OCI-LY3 (cell line): ENCODE results near the gene ZC3H18.

ENCODE experiments used
- H2AFZ ChIP-seq: fragments of 200-600, 300-600 bp; shearing (Covaris generic); 2 replicates; pipeline ENCODE4 v1.6.0; 2014; ENCODE audit warnings: antibody characterized with exemption, low read depth, low read length
- H3K27ac ChIP-seq: fragments of 200-600, 300-600 bp; sonication (generic); 2 replicates; pipeline ENCODE4 v1.5.1; 2014; ENCODE audit warnings: mild to moderate bottlenecking, low read length, moderate library complexity, mixed read lengths
- H3K27me3 ChIP-seq: fragments of 200-600, 300-600 bp; sonication (generic); 2 replicates; pipeline ENCODE4 v1.6.1; 2014; ENCODE audit warnings: low read depth, low read length, mixed read lengths
- H3K36me3 ChIP-seq: fragments of 200-600, 300-600 bp; sonication (generic); replicated peaks from 2 replicates; pipeline ENCODE3; 2014; ENCODE audit warnings: low read depth, low read length, mixed read lengths
- H3K4me1 ChIP-seq: fragments of 300-600, 200-600 bp; sonication (generic); 2 replicates; pipeline ENCODE4 v1.6.1; 2014; ENCODE audit warnings: low read length, mixed read lengths
- H3K4me2 ChIP-seq: fragments of 200-600, 300-600 bp; sonication (generic); 2 replicates; pipeline ENCODE4 v1.6.1; 2014; ENCODE audit warnings: low read length, mixed read lengths
- H3K4me3 ChIP-seq: fragments of 300-600, 200-600 bp; sonication (generic); 2 replicates; pipeline ENCODE4 v1.5.1; 2014; ENCODE audit warnings: antibody characterized with exemption, mild to moderate bottlenecking, low read length, moderate library complexity
- H3K79me2 ChIP-seq: fragments of 300-600, 200-600 bp; shearing (Covaris generic); 2 replicates; pipeline ENCODE4 v1.6.1; 2014; ENCODE audit warnings: mild to moderate bottlenecking, low read length, mixed read lengths
- H3K9ac ChIP-seq: fragments of 300-600, 200-600 bp; shearing (Covaris generic); 2 replicates; pipeline ENCODE4 v1.6.0; 2014; ENCODE audit warnings: mild to moderate bottlenecking, low read length, moderate library complexity
- H3K9me3 ChIP-seq: fragments of 200-600, 300-600 bp; shearing (Covaris generic); 2 replicates; pipeline ENCODE4 v1.6.1; 2014; ENCODE audit warnings: low read length, mixed read lengths; ENCODE audit not compliant: insufficient read depth
- H4K20me1 ChIP-seq: fragments of 200-600, 300-600 bp; sonication (generic); 2 replicates; pipeline ENCODE4 v1.6.1; 2016; ENCODE audit warnings: low read length, mixed read lengths; ENCODE audit not compliant: insufficient read depth
- CTCF ChIP-seq: fragments of 200-600, 300-600 bp; sonication (generic); IDR thresholded peaks from 2 replicates; pipeline ENCODE4 v1.5.1; 2014; ENCODE audit warnings: antibody characterized with exemption, low read length, low read depth
- EZH2phosphoT487 ChIP-seq: fragments of 200-600 bp; shearing (Covaris generic); IDR thresholded peaks from 2 replicates; pipeline ENCODE4 v1.6.1; 2018; ENCODE audit warnings: antibody characterized with exemption, mixed run types, low read depth

The ZC3H18 gene

GRCh38 chr16:88524274-88524972 is 45.8 kb upstream of the ZC3H18 start:
- no peaks in the 10 kb centered on the region for H3K27me3 ChIP-seq
- no peak overlapping the region for H3K4me2 ChIP-seq
- no peaks in the 10 kb centered on the region for H3K36me3 ChIP-seq
- no peak overlapping the region for H3K4me3 ChIP-seq
- H3K4me1 ChIP-seq, result no peaks in the 10 kb centered on the region
- no peak overlapping the region for H3K9ac ChIP-seq
- H3K27ac ChIP-seq, result no peak overlapping the region
- peaks cover 4% of the 10 kb centered on the region; the same call in 1 of the 2 replicates for H4K20me1 ChIP-seq
- no peaks in the 10 kb centered on the region for H3K9me3 ChIP-seq
- TF ChIP-seq EZH2phosphoT487, result no peak
- H2AFZ ChIP-seq, result no peak overlapping the region
- H3K79me2 ChIP-seq, result no peaks in the 10 kb centered on the region

- no peak overlapping the region for H3K4me2 ChIP-seq
- H3K9me3 ChIP-seq, result no peaks in the 10 kb centered on the region
- H3K27me3 ChIP-seq, result no peaks in the 10 kb centered on the region
- H2AFZ ChIP-seq, result no peak overlapping the region
- no peaks in the 10 kb centered on the region for H3K36me3 ChIP-seq
- H3K27ac ChIP-seq, result no peak overlapping the region
- H3K4me3 ChIP-seq, result no peak overlapping the region
- H3K79me2 ChIP-seq, result no peaks in the 10 kb centered on the region
- H3K9ac ChIP-seq, result no peak overlapping the region
- no peaks in the 10 kb centered on the region for H3K4me1 ChIP-seq
- H4K20me1 ChIP-seq, result peaks cover 4% of the 10 kb centered on the region; the same call in 1 of the 2 replicates
- no peak for TF ChIP-seq CTCF
- TF ChIP-seq EZH2phosphoT487, result no peak
Measured at GRCh38 chr16:88524973-88525662, 45.1 kb upstream of the ZC3H18 start.

GRCh38 chr16:88525663-88525990 is 44.6 kb upstream of the ZC3H18 start:
- Histone ChIP-seq H3K4me1 (no peaks in the 10 kb centered on the region), H3K79me2 (no peaks in the 10 kb centered on the region), H3K27me3 (no peaks in the 10 kb centered on the region), H3K9me3 (no peaks in the 10 kb centered on the region), H2AFZ (no peak overlapping the region), H3K4me3 (no peak overlapping the region), H4K20me1 (peaks cover 4% of the 10 kb centered on the region; the same call in 1 of the 2 replicates), H3K27ac (no peak overlapping the region), H3K36me3 (no peaks in the 10 kb centered on the region), H3K4me2 (no peak overlapping the region), H3K9ac (no peak overlapping the region)
- TF ChIP-seq CTCF (no peak), EZH2phosphoT487 (no peak)

- TF ChIP-seq EZH2phosphoT487 (no peak), CTCF (no peak)
- no peak overlapping the region for H2AFZ ChIP-seq
- no peak overlapping the region for H3K9ac ChIP-seq
- H3K4me3 ChIP-seq, result no peak overlapping the region
- H3K27ac ChIP-seq, result no peak overlapping the region
- no peaks in the 10 kb centered on the region for H3K79me2 ChIP-seq
- H3K4me2 ChIP-seq, result no peak overlapping the region
- H3K27me3 ChIP-seq, result no peaks in the 10 kb centered on the region
- peaks cover 4% of the 10 kb centered on the region; the same call in 1 of the 2 replicates for H4K20me1 ChIP-seq
- H3K9me3 ChIP-seq, result no peaks in the 10 kb centered on the region
- H3K4me1 ChIP-seq, result no peaks in the 10 kb centered on the region
- H3K36me3 ChIP-seq, result no peaks in the 10 kb centered on the region
Measured at GRCh38 chr16:88526008-88526905, 43.9 kb upstream of the ZC3H18 start.
